GM21737 (cell line): ENCODE data around the gene CACNA1E.
"Not testable (repeated sequence)": the region's sequence is repeated elsewhere in the genome, so short reads cannot be mapped to it uniquely, and the experiment has no call there.

Experiments
- ATAC-seq: cut with Tn5 transposase; IDR thresholded peaks from one replicate; pipeline ENCODE4 v1.9.1; 2021; ENCODE audit warnings: mild to moderate bottlenecking, moderate library complexity; ENCODE audit not compliant: unreplicated experiment

CACNA1E gene

DNA sequence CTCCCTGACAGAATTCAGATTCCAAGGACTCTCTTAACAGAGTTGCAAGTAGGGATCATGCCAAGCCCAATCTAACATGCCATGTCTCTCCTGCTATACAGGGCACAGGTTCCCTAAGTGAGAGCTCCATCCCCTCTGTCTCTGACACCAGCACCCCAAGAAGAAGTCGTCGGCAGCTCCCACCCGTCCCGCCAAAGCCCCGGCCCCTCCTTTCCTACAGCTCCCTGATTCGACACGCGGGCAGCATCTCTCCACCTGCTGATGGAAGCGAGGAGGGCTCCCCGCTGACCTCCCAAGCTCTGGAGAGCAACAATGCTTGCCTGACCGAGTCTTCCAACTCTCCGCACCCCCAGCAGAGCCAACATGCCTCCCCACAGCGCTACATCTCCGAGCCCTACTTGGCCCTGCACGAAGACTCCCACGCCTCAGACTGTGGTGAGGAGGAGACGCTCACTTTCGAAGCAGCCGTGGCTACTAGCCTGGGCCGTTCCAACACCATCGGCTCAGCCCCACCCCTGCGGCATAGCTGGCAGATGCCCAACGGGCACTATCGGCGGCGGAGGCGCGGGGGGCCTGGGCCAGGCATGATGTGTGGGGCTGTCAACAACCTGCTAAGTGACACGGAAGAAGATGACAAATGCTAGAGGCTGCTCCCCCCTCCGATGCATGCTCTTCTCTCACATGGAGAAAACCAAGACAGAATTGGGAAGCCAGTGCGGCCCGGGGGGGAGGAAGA, 315.0 kb downstream of the CACNA1E start:
- ATAC-seq, result no peak

- ATAC-seq, result no peak
Observed at GRCh38 chr1:181801617-181802016, 318.3 kb downstream of the CACNA1E start.

DNA sequence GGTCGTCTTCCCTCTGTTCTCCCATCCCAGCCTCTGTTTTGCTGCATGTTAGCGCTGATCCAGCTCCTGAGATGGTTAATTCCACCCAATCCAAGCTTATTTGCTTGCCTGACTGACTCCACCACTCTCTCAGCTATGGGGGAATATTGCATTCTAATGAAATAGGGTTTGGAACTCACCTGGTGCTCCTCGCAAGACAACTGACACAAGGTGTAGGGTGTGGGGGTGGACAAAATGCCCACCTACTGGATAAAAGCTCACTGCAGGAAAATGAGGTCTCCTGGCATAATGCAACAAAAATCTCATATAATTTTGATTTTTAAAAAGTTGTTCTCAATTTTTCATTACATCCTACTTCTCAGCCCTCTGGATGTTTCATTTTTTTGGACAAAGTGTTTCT, 319.1 kb downstream of the CACNA1E start:
- no peak for ATAC-seq

DNA sequence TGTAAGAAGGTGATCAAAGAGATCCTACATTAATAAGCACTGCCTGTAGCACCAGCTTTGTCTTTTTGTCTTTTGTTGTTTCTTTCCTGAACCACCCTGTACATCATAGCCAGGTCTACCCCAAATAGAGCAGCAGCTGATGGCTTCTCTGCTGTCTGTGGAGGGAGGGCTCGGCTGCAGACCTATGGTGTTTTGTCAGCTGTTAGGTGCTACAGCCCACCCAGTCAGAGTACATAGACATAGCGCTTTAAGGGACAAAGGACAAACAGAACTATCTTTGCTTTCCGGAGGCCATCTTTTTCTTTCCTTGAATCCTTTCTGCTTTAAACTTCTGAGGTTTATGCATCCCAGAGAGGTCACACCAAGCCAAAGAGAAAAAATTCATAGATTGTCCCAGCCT, 320.1 kb downstream of the CACNA1E start:
- ATAC-seq, result no peak

GRCh38 chr1:181804989-181805388, 321.7 kb downstream of the CACNA1E start:
- ATAC-seq, result no peak

DNA sequence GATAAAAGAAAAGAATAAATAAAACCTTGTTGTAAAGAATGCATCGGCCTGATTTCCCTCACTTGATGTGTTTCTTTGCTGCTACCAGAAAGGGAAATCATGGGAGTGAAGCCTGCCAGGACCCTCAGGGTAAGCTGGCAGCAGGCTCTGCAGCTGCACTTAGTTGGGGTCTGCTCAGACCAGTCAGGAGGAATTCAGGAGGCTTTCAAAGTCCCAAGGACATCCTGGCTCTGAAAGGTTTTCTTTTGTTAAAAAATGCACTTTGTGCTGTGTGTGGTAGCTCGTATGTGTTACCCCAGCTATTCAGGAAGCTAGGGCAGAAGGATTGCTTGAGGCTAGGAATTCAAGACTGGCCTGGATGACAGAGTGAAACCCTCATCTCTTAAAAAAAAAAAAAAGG, 323.4 kb downstream of the CACNA1E start:
- ATAC-seq, result no peak

- ATAC-seq, result no peak
Observed at GRCh38 chr1:181807251-181807650, 323.9 kb downstream of the CACNA1E start.

- ATAC-seq, result no peak
Observed at GRCh38 chr1:181809991-181810545, 326.8 kb downstream of the CACNA1E start.

- ATAC-seq, result no peak
Observed at GRCh38 chr1:181812208-181812607, 328.9 kb downstream of the CACNA1E start.

DNA sequence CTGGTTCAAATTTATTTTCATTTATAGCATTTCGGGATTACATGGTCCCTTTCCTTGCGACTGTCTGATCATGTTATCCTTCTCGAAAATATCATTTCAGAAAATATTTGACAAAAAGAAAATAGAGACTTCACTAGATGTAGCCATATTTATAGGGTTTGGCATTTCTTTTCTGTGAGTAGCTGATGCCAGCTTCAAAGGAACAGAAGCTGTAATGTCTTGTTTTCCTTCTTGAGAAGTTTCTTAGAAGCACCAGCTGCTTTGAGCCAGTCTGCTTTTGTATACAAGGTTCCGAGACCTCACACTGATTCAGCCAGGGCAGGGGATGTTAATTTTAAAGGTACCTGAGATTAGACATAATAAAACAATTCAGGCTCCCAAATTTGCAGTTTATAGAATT, 329.9 kb downstream of the CACNA1E start:
- no peak for ATAC-seq

DNA sequence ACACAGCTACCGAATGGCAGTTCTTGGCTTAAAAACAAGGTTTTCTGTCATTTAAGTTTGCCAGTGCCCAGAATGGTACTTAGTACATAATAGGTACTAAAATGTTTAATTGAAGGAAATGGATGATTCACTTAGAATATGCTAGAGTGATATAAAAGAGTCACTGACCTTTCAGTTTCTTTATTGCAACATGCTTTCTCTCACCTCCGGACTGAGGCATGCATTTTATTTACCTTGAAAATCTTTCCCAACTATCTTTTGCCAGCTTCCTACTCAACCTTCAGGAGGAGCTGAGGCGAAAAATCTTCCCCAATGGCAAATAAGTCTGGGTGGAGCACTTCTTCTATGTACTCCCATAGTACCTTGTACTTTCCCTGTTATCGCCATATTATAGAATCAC, 333.3 kb downstream of the CACNA1E start:
- no peak for ATAC-seq

GRCh38 chr1:181817091-181817490, 333.8 kb downstream of the CACNA1E start:
- ATAC-seq, result no peak

DNA sequence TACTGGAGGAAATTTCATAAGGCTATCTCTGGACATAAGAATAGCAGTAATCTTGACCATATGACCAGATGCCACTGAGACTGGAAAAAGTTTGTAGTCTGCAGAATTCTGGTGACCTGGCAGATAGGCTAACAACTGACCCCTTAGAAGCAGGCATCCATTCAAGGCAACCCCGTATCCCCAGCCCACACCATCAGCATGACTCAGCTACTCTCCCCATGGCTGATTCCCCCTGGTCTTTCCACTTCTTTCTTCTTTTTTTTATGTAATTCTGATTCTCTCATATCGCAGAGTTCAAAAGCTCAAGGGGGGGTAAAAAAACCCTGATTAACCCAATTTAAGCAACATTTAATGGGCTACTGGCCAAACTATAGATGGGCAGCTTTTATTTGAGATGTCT, 335.1 kb downstream of the CACNA1E start:
- no peak for ATAC-seq

DNA sequence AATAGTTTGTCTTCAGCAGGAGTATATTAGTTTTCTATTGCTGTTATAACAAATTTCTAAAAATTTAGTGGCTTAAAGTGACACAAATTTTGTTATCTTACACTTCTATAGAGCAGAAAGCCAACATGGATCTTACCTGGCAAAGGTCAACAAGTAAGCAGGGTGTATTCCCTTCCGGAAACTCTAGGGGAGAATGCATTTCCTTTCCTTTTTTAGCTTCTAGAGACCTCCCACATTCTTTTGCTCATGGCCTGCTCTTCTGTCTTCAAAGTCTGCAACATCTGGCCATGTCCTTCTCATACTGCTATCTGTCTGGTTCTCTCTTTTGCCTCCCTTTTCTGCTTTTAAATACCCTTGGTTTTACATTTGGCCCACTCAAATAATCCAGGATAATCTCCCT, 335.6 kb downstream of the CACNA1E start:
- no peak for ATAC-seq

DNA sequence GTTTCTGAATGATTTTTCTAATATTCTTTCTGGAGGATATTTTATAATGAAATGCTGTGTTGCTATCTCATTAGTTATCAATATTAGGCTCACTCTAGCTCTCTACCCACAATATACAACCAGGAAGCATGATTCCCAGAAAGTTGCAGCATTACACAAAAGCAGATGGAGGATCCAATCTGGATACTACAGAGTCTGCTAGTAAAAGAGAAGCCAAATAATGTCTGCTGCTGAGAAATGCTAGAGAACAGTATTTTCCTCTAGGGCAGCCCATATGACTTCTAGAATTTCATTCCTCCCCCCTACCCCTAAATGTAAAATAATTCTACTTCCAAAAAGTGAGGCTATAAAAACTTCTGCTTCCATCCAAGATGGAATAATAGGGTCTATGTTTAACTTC, 338.4 kb downstream of the CACNA1E start:
- ATAC-seq, result no peak

DNA sequence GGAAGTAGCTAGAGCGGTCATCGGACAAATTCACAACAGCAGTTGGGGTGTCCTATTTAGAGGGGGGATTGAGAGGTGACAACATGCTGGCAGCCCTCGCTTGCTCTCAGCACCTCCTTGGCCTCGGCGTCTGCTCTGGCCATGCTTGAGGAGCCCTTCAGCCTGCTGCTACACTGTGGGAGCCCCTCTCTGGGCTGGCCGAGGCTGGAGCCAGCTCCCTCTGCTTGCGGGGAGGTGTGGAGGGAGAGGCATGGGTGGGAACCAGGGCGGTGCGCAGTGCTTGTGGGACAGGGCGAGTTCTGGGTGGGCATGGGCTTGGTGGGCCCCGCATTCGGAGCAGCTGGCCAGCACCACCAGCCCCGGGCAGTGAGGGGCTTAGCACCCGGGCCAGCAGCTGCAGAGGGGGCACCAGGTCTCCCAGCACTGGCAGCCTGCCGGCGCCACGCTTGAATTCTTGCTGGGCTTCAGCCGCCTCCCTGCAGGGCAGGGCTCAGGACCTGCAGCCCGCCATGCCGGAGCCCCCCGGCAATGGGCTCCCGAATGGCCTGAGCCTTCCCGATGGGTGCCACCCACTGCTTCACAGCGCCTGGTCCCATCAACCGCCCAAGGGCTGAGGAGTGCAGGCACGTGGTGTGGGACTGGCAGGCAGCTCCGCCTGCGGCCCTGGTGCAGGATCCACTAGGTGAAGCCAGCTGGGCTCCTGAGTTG, 349.0 kb downstream of the CACNA1E start:
- ATAC-seq, result not testable (repeated sequence)

DNA sequence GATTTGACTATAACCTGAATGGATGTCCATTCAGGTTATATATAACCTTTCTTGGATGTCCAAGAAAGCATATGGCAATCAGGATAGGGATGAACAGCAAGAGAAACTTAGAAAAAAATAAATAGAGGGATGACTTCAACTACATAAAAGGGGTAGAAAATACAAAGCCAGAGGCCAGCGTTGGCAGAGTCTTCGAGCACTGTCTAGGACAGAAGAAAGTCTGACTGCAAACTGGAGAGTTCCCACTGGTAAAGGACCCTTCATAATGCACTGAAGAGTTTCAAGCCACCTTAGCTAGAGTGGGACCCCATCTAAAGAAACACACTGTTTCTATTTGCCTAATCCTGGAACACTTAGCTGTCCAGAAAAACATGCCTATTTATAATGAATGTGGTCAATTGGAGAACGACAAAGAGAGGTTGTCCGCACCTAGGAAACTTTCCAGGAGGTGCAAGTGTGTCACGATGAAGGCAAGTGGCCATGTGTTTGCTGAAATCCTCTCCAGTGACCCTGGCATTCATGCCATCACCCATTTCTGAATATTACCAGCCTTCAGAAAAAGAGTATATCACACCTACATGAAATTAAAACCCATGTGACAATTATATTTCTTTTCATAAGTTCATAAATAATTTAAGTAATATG, 362.8 kb downstream of the CACNA1E start:
- no peak for ATAC-seq

GRCh38 chr1:181846681-181847080, 363.4 kb downstream of the CACNA1E start:
- no peak for ATAC-seq

DNA sequence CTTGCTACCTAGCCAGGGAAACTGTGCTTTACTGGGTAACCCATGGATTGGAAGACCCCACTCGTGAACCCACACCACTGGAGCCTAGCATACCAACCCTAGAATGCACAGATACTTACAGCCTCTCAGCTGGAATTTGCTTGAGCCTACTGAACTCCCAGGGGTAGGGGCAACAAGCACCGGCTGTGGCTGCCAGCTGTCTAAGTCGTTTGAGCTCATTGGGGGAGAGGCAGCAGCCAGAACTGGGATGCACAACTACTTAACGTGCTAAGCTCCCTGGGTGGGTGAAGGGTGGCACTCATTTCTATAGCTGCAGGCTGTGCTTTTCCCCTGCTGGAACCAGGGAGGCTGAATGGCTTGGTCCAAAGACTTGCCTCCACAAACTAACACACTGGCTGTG, 365.8 kb downstream of the CACNA1E start:
- no peak for ATAC-seq

GRCh38 chr1:181854212-181854611, 370.9 kb downstream of the CACNA1E start:
- ATAC-seq, result not testable (repeated sequence)

DNA sequence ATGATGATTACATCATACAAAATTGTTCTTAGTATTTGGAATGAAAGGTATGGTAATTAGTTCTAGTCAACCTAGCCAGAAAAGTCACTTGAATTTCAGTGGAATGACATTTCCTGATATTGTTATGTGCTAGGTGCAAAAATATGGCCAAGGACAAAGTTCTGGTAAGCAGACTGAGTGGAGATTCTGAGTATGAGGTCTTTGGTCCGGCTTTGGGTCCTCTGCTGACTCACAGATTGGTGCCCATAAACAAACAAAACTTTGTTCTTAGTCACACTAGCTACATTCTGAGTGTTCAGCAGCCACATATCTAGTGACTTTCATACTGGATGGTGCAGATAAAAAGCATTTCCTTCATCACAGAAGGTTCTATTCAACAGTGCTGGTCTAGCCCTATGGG, 372.1 kb downstream of the CACNA1E start:
- no peak for ATAC-seq
